ENCODE data around the gene ATP5F1C. TPM values are rescaled to one million over a fixed set of nuclear protein-coding genes. Genes with fewer than 3 reads are reported as not detected.

Gene ATP5F1C
- total and polyA plus RNA-seq, 10 donors: 158 to 275 (median 187) TPM

- no peaks in the 10 kb centered on the region for H3K9me3 ChIP-seq
- H3K4me3 ChIP-seq: no peak overlapping the region
- H3K27ac ChIP-seq: no peak overlapping the region
- DNase-seq: no peak
- no peaks in the 10 kb centered on the region for H3K27me3 ChIP-seq (replicated peaks in 1 of 7)
- peaks cover 0 to 22% (median 0%) of the 10 kb centered on the region in 6 donors for H3K4me1 ChIP-seq
- no peak for TF ChIP-seq POLR2AphosphoS5 (IDR thresholded peaks at IDR 0.05)
- TF ChIP-seq POLR2A (IDR thresholded peaks at IDR 0.05): no peak
- TF ChIP-seq CTCF (IDR thresholded peaks at IDR 0.05 in 8 of 11, conservative IDR thresholded peaks at IDR 0.05 in 3 of 11): no peak
- peaks cover 0 to 35% (median 0%) of the 10 kb centered on the region in 6 donors for H3K36me3 ChIP-seq
- intact Hi-C loops (cut with DNase I; ENCODE audit: low total_unique reads): no loop called here
Measured at GRCh38 chr10:7833210-7833609, 45.2 kb downstream of the ATP5F1C start.

GRCh38 chr10:7834262-7834661 lies 46.3 kb downstream of the ATP5F1C start:
- Histone ChIP-seq H3K27me3 (replicated peaks in 1 of 7) (no peaks in the 10 kb centered on the region), H3K4me1 (peaks cover 0 to 22% (median 0%) of the 10 kb centered on the region in 6 donors), H3K36me3 (peaks cover 0 to 37% (median 0%) of the 10 kb centered on the region in 6 donors), H3K27ac (no peak overlapping the region), H3K9me3 (no peaks in the 10 kb centered on the region), H3K4me3 (no peak overlapping the region)
- no peak for TF ChIP-seq POLR2A (IDR thresholded peaks at IDR 0.05)
- TF ChIP-seq CTCF (IDR thresholded peaks at IDR 0.05 in 8 of 11, conservative IDR thresholded peaks at IDR 0.05 in 3 of 11): no peak
- no peak for TF ChIP-seq POLR2AphosphoS5 (IDR thresholded peaks at IDR 0.05)
- intact Hi-C loops (cut with DNase I; ENCODE audit: low total_unique reads): no loop called here
- no peak for DNase-seq
- WGBS, 5 donors: 92 to 99% (median 96%) methylated on average over 3 of the region's 3 CpGs

GRCh38 chr10:7836571-7836970 lies 48.6 kb downstream of the ATP5F1C start:
- no peak for TF ChIP-seq CTCF (IDR thresholded peaks at IDR 0.05 in 8 of 11, conservative IDR thresholded peaks at IDR 0.05 in 3 of 11)
- no peak for TF ChIP-seq POLR2AphosphoS5 (IDR thresholded peaks at IDR 0.05)
- TF ChIP-seq POLR2A (IDR thresholded peaks at IDR 0.05): no peak
- H3K9me3 ChIP-seq: no peaks in the 10 kb centered on the region
- intact Hi-C loops (cut with DNase I; ENCODE audit: low total_unique reads): no loop called here
- DNase-seq: no peak
- peaks cover 0 to 51% (median 6%) of the 10 kb centered on the region in 6 donors for H3K36me3 ChIP-seq
- no peaks in the 10 kb centered on the region for H3K27me3 ChIP-seq (replicated peaks in 1 of 7)
- peaks cover 0 to 16% (median 0%) of the 10 kb centered on the region in 6 donors for H3K4me1 ChIP-seq
- no peak overlapping the region for H3K4me3 ChIP-seq
- H3K27ac ChIP-seq: no peak overlapping the region
- 83 to 90% (median 88%) methylated on average over 2 of the region's 2 CpGs for WGBS, 5 donors

GRCh38 chr10:7846591-7846990 lies 58.6 kb downstream of the ATP5F1C start:
- no peak overlapping the region for H3K4me3 ChIP-seq
- no peak for TF ChIP-seq POLR2AphosphoS5 (IDR thresholded peaks at IDR 0.05)
- no peak for TF ChIP-seq CTCF (IDR thresholded peaks at IDR 0.05 in 8 of 11, conservative IDR thresholded peaks at IDR 0.05 in 3 of 11)
- TF ChIP-seq POLR2A (IDR thresholded peaks at IDR 0.05): no peak
- WGBS, 5 donors: 86 to 95% (median 90%) methylated on average over 1 of the region's 1 CpG
- intact Hi-C loops (cut with DNase I; ENCODE audit: low total_unique reads): no loop called here
- H3K36me3 ChIP-seq: peaks cover 0 to 10% (median 0%) of the 10 kb centered on the region in 6 donors
- H3K9me3 ChIP-seq: no peaks in the 10 kb centered on the region
- no peak overlapping the region for H3K27ac ChIP-seq
- H3K27me3 ChIP-seq (replicated peaks in 1 of 7): no peaks in the 10 kb centered on the region
- peaks cover 0 to 5% (median 1%) of the 10 kb centered on the region in 6 donors for H3K4me1 ChIP-seq
- no peak for DNase-seq

All from spleen (tissue), 11 donors.